ENCODE data around the gene OR2A25.

DNA sequence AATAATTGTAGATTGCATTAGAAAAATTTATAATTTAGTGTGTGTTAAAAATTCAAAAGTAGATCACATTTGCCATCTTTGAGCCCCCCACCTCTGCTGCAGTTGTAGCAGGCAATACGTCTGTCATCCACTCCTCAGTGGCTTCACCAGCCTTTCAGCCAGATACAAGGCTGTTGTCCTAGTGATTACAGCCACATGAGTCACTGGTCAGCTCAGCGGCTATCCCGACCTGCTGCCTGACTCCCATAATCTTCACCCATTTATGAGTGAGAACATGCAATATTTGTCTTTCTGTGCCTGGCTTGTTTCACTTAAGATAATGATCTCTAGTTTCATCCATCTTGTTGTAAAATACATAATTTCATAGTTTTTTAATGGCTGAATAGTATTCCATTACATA, 11.7 kb upstream of the OR2A25 start:
- TF ChIP-seq CTCF (IDR thresholded peaks at IDR 0.05; ENCODE audit: low read depth, low read length) = no peak
- no peak for TF ChIP-seq POLR2A (IDR thresholded peaks at IDR 0.05; ENCODE audit: extremely low read depth, insufficient read length)
- TF ChIP-seq MYC (IDR thresholded peaks at IDR 0.05; ENCODE audit: low read depth, low read length) = no peak

Measured in NB4 (cell line).